HEK293 (cell line): ENCODE data around the gene NEK1.

Source experiments
- CTCF ChIA-PET: fragments of 350-600 bp; formaldehyde crosslinking; extraction: SDS; loops from one replicate; lab custom pipeline; 2021; ENCODE audit warnings: antibody characterized with exemption; lab: Yijun Ruan, JAX
- POLR2A ChIA-PET: fragments of 300-600 bp; formaldehyde crosslinking; extraction: SDS; loops from one replicate; lab custom pipeline; 2020; ENCODE audit warnings: antibody characterized with exemption, inconsistent platforms; lab: Yijun Ruan, JAX
- H3K27ac ChIP-seq: fragments of 200-500 bp; sonication (Bioruptor generic); 2 replicates; pipeline ENCODE4 v1.5.1; 2014; ENCODE audit warnings: low read depth, low read length, control low read depth, inconsistent platforms; ENCODE audit errors: extremely low read depth
- H3K36me3 ChIP-seq, 2 experiments: fragments of 200-500 bp in 1 of 2; sonication (Bioruptor generic) in 1 of 2; 1 replicate in 1 of 2; 2 replicates in 1 of 2; pipeline ENCODE4 v1.5.1; 2014 to 2017; ENCODE audit warnings: inconsistent platforms in 2 of 2, low read length in 2 of 2; ENCODE audit not compliant: control insufficient read depth in 2 of 2, insufficient read depth in 1 of 2
- H3K4me1 ChIP-seq: fragments of 200-500 bp; sonication (Bioruptor generic); 2 replicates; pipeline ENCODE4 v1.5.1; 2014; ENCODE audit warnings: mild to moderate bottlenecking, low read length, inconsistent platforms; ENCODE audit not compliant: control insufficient read depth, insufficient read depth
- H3K4me3 ChIP-seq: 2 replicates; pipeline ENCODE4 v1.5.1; 2011; ENCODE audit warnings: low read depth, mild to moderate bottlenecking, control low read depth, low read length, moderate library complexity
- H3K9me3 ChIP-seq: fragments of 200-500 bp; sonication (Bioruptor generic); 2 replicates; pipeline ENCODE4 v1.5.1; 2014; ENCODE audit warnings: low read depth, low read length, inconsistent platforms; ENCODE audit not compliant: control insufficient read depth, insufficient read depth
- GLI2 ChIP-seq: fragments of 450-650 bp; formaldehyde crosslinking; IDR thresholded peaks from 2 replicates; pipeline ENCODE4; 2017; ENCODE audit warnings: missing biosample characterization, missing genetic modification characterization, low read depth, borderline replicate concordance
- PRDM2 ChIP-seq: fragments of 450-650 bp; formaldehyde crosslinking; IDR thresholded peaks from 2 replicates; pipeline ENCODE4 v1.5.1; 2016; ENCODE audit warnings: missing biosample characterization, missing genetic modification characterization, borderline replicate concordance
- ZBTB8A ChIP-seq: fragments of 450-650 bp; formaldehyde crosslinking; IDR thresholded peaks from 2 replicates; pipeline ENCODE4 v1.5.1; 2016; ENCODE audit warnings: missing biosample characterization, missing genetic modification characterization
- ZEB2 ChIP-seq: fragments of 450-650 bp; formaldehyde crosslinking; IDR thresholded peaks from 2 replicates; pipeline ENCODE4 v1.5.1; 2016; ENCODE audit warnings: missing biosample characterization, missing genetic modification characterization
- ZFHX2 ChIP-seq: fragments of 450-650 bp; formaldehyde crosslinking; conservative IDR thresholded peaks from 2 replicates; pipeline ENCODE4 v1.5.1; 2016; ENCODE audit warnings: missing biosample characterization, missing genetic modification characterization
- ZNF16 ChIP-seq: fragments of 450-650 bp; formaldehyde crosslinking; IDR thresholded peaks from 2 replicates; pipeline ENCODE4 v1.5.1; 2016; ENCODE audit warnings: low read depth, missing biosample characterization, missing genetic modification characterization
- ZNF221 ChIP-seq: fragments of 450-650 bp; formaldehyde crosslinking; IDR thresholded peaks from 2 replicates; pipeline ENCODE4 v1.5.1; 2017; ENCODE audit warnings: missing biosample characterization, missing genetic modification characterization, borderline replicate concordance
- ZNF335 ChIP-seq: fragments of 450-650 bp; formaldehyde crosslinking; conservative IDR thresholded peaks from 2 replicates; pipeline ENCODE4 v1.5.1; 2016; ENCODE audit warnings: missing biosample characterization, missing genetic modification characterization
- ZNF341 ChIP-seq: fragments of 450-650 bp; formaldehyde crosslinking; IDR thresholded peaks from 2 replicates; pipeline ENCODE4; 2016; ENCODE audit warnings: low read depth, missing biosample characterization, missing genetic modification characterization
- ZNF449 ChIP-seq: fragments of 450-650 bp; formaldehyde crosslinking; IDR thresholded peaks from 2 replicates; pipeline ENCODE4 v1.5.1; 2017; ENCODE audit warnings: missing biosample characterization, mild to moderate bottlenecking, missing genetic modification characterization, moderate library complexity
- ZNF529 ChIP-seq: fragments of 450-650 bp; formaldehyde crosslinking; IDR thresholded peaks from 2 replicates; pipeline ENCODE4 v1.5.1; 2017; ENCODE audit warnings: missing genetic modification characterization, missing biosample characterization; ENCODE audit not compliant: insufficient replicate concordance
- ZNF768 ChIP-seq: fragments of 450-650 bp; formaldehyde crosslinking; IDR thresholded peaks from 2 replicates; pipeline ENCODE4 v1.5.1; 2018; ENCODE audit warnings: missing biosample characterization, mild to moderate bottlenecking, missing genetic modification characterization
- ZNF777 ChIP-seq: fragments of 450-650 bp; formaldehyde crosslinking; IDR thresholded peaks from 2 replicates; pipeline ENCODE4 v1.5.1; 2017; ENCODE audit warnings: missing biosample characterization, missing genetic modification characterization, borderline replicate concordance
- TF ChIP-seq, protein P1 (sequence below): fragments of 450-650 bp; formaldehyde crosslinking; IDR thresholded peaks from 2 replicates; pipeline ENCODE4 v1.5.1; 2016; ENCODE audit warnings: missing biosample characterization, missing genetic modification characterization
- TF ChIP-seq, protein P2 (sequence below): fragments of 450-650 bp; formaldehyde crosslinking; optimal IDR thresholded peaks from 2 replicates; pipeline ENCODE3; 2016; ENCODE audit warnings: missing biosample characterization, mild to moderate bottlenecking, missing genetic modification characterization
- TF ChIP-seq, protein P3 (sequence below): fragments of 450-650 bp; formaldehyde crosslinking; IDR thresholded peaks from 2 replicates; pipeline ENCODE4 v1.5.1; 2016; ENCODE audit warnings: missing biosample characterization, missing genetic modification characterization

NEK1 gene

DNA sequence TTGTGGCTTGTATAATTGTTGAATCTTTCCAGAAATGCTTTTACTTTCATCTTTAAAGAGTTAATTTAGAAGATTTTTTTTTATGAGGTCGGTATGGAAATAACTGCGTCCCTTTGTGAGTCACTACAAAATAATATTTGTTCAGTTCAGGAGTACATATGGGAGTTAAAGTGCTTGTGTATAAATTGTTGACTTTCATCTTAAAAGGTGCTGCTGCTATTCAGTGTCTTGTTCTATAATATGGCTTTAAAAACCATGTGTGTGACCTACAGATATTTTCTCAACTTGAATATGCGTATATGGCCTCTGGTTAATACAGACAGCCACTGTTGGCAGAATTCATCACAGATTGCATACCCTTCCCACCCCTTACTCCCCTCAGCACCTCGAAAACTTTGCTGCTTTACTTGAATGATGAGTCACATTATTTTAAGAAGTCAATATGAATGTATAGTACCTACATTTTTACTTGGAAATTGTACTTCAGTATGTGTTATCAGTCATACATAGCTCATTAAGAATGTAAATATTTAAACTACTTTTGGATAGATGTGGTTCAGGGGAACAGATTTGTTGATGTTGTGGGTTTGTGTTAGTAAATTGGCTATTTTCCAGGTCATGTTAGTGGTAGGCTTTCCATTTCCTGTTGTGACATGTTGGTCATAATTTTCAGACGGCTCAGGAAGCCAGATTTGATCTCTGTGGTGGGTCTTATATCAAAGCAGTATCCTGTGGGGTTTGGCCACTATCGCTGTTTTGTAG is 9.5 kb upstream of the NEK1 start (continued):
- no peak for TF ChIP-seq PRDM2
- no peak for TF ChIP-seq GLI2
- TF ChIP-seq ZNF449 (tag by site-specific recombination): no peak
- TF ChIP-seq ZNF529 (tag by site-specific recombination): no peak
- TF ChIP-seq, protein P1, sequence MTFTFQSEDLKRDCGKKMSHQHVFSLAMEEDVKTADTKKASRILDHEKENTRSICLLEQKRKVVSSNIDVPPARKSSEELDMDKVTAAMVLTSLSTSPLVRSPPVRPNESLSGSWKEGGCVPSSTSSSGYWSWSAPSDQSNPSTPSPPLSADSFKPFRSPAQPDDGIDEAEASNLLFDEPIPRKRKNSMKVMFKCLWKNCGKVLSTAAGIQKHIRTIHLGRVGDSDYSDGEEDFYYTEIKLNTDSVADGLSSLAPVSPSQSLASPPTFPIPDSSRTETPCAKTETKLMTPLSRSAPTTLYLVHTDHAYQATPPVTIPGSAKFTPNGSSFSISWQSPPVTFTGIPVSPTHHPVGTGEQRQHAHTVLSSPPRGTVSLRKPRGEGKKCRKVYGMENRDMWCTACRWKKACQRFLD (tag by site-specific recombination): no peak
- TF ChIP-seq ZEB2 (tag by site-specific recombination): 0 out of 2 replicates have a peak, but pooled peaks have one; percentile 44

DNA sequence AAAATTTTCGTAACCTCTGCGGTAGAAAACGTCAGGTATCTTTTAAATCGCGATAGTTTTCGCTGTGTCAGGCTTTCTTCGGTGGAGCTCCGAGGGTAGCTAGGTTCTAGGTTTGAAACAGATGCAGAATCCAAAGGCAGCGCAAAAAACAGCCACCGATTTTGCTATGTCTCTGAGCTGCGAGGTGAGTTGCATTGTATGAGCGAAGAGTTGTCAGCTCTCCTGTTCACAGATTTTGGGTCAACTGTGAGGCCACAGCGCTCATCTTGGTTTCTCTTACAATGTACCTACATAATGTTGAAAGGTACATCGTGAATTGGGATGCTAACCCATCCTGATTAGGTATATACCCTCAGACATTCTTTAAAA is 8.5 kb upstream of the NEK1 start:
- H3K27ac ChIP-seq: peak overlapping the region; percentile 50
- ChIA-PET CTCF (no interaction called here), POLR2A (interaction anchor here (0.6 to 2.3 kb wide), 4 partner anchors 8 to 137 kb away, joined by 3 to 11 read pairs (median 4); partner anchors contain the start of gene HPF1)
- H3K36me3 ChIP-seq: no peaks in the 10 kb centered on the region
- TF ChIP-seq ZNF768: 0 out of 2 replicates have a peak, but pooled peaks have one; percentile 24
- TF ChIP-seq ZEB2 (tag by site-specific recombination): no peak
- TF ChIP-seq ZNF335 (tag by site-specific recombination): peak; percentile 57
- TF ChIP-seq ZNF16 (tag by site-specific recombination): no peak
- H3K4me1 ChIP-seq: no peaks in the 10 kb centered on the region
- no peaks in the 10 kb centered on the region for H3K9me3 ChIP-seq
- peak overlapping the region; percentile 63 for H3K4me3 ChIP-seq

DNA sequence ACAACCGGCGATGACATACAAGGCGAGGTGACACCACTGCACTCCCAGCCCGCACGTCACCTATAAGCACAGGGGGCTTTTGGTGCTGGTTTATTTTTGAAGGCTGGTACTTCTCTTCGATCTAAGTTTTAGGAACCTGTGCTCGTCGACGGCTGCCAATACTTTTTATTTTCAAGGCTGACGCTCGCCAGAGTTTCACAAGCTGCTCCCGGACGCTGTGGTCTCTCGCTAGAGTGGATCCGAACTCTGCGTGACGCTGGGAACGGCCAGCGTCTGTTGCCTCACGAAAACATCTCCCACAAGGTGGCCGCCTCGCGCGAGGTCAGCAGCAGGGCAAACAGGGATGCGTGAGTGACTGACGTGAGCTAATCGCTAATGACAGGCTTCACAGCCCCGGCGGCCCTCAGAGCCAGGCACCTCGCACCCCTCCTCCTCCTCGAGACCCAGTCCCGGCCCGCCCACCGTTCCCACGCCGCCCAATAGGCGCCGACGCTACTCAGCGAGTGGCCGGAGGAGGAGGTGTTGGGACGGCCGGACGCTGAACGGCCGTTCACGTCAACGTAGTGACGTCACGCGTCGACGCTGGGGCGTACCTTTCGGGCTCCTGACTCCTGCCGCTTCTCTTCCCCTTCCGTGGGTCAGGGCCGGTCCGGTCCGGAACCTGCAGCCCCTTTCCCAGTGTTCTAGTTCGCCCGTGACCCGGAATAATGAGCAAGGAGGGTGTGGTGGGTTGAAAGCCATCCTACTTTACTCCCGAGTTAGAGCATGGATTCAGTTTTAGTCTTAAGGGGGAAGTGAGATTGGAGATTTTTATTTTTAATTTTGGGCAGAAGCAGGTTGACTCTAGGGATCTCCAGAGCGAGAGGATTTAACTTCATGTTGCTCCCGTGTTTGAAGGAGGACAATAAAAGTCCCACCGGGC is 7.8 kb upstream of the NEK1 start, which contains the start of gene CLCN3:
CLCN3 (plus strand) TSS at position 621 of the 922 bp plus-strand sequence. CDS start 15,351 bp downstream, outside the sequence.
- Histone ChIP-seq H3K27ac (peak within 1 kb of the TSS; percentile 50), H3K4me1 (no peaks in the 10 kb centered on the region), H3K4me3 (peak within 1 kb of the TSS; percentile 63), H3K9me3 (no peaks in the 10 kb centered on the region), H3K36me3 (no peaks in the 10 kb centered on the region)
- ChIA-PET CTCF (interaction anchor here (0.7 to 1.6 kb wide), 5 partner anchors 20 to 1467 kb away, joined by 3 to 5 read pairs (median 3); no protein-coding TSS in a partner anchor), POLR2A (interaction anchor here (0.5 to 2.3 kb wide), 7 partner anchors 10 to 138 kb away, joined by 3 to 11 read pairs (median 3); partner anchors contain the start of gene HPF1)
- TF ChIP-seq, protein P2, sequence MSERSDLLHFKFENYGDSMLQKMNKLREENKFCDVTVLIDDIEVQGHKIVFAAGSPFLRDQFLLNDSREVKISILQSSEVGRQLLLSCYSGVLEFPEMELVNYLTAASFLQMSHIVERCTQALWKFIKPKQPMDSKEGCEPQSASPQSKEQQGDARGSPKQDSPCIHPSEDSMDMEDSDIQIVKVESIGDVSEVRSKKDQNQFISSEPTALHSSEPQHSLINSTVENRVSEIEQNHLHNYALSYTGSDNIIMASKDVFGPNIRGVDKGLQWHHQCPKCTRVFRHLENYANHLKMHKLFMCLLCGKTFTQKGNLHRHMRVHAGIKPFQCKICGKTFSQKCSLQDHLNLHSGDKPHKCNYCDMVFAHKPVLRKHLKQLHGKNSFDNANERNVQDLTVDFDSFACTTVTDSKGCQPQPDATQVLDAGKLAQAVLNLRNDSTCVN (tag by site-specific recombination): peak; percentile 34
- TF ChIP-seq ZNF777 (no peak), ZNF341 (peak; percentile 69), ZNF221 (tag by site-specific recombination) (no peak), ZBTB8A (tag by site-specific recombination) (peak; percentile 71), ZFHX2 (tag by site-specific recombination) (peak; percentile 93)
- TF ChIP-seq, protein P3, sequence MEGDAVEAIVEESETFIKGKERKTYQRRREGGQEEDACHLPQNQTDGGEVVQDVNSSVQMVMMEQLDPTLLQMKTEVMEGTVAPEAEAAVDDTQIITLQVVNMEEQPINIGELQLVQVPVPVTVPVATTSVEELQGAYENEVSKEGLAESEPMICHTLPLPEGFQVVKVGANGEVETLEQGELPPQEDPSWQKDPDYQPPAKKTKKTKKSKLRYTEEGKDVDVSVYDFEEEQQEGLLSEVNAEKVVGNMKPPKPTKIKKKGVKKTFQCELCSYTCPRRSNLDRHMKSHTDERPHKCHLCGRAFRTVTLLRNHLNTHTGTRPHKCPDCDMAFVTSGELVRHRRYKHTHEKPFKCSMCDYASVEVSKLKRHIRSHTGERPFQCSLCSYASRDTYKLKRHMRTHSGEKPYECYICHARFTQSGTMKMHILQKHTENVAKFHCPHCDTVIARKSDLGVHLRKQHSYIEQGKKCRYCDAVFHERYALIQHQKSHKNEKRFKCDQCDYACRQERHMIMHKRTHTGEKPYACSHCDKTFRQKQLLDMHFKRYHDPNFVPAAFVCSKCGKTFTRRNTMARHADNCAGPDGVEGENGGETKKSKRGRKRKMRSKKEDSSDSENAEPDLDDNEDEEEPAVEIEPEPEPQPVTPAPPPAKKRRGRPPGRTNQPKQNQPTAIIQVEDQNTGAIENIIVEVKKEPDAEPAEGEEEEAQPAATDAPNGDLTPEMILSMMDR (tag by site-specific recombination): peak; percentile 59
